ENCODE measurements around the gene C9.
A peak's percentile ranks its signal among the peaks of the same experiment; 100 is the strongest.
"Not testable (repeated sequence)": the region's sequence is repeated elsewhere in the genome, so short reads cannot be mapped to it uniquely, and the experiment has no call there.

The C9 gene

DNA sequence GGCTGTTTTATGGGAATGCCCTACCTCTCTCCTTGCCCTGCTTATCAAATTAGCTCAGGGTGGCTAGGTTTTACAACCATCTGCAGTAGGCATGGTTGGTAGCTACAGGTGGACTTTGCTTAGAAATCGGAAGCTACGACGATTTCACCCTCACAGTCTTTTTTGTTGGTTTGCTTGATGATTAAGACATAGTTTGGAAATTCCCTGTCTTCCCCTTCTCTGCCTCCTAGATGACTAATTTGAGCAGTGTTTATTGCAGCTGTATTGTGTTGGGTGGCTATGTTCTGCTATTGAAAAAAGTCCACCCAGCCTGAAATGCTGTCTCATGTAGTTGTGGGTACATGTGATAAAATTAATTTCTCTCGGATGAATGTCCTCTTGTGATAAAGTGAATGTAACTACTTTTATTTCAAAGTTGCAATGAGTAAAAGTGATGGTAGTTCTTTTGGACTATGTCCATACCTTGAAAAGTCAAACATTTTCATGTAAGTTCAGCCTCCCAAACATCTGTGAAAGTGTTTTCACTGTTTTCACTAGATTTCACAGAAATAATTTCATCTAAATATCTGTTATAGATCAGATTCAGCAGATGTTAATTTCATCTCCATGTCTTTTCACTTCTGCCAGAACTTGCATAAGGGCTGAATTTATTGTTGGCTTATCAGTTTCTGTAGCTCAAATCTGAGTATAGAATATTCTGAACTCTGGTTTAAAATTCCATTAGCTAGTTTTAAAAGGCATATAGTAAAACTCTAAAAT is 107.6 kb downstream of the C9 start:
- DNase-seq = no peak

DNA sequence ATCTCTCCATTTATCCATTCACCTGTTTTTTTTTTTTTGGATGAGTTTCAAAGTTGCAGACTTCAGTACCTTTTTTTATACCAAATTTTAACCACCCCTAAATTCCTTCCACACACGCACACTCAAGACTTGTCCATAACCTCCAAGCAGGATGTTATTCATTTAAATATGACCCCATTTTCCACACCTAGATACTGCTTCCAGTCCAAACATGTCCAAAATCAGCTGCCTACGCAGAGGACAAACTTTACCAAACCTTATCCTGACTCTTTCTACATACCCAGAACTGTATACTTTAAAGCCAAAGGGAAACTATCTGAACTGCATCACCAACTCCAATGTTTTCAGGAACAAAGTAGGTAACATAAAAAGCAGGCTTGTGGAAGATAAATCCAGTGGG is 108.9 kb downstream of the C9 start:
- DNase-seq = no peak

GRCh38 chr5:39254671-39255070 is 109.6 kb downstream of the C9 start:
- DNase-seq = no peak

- no peak for DNase-seq
These were observed 111.1 kb downstream of the C9 start for GRCh38 chr5:39253196-39253595.

DNA sequence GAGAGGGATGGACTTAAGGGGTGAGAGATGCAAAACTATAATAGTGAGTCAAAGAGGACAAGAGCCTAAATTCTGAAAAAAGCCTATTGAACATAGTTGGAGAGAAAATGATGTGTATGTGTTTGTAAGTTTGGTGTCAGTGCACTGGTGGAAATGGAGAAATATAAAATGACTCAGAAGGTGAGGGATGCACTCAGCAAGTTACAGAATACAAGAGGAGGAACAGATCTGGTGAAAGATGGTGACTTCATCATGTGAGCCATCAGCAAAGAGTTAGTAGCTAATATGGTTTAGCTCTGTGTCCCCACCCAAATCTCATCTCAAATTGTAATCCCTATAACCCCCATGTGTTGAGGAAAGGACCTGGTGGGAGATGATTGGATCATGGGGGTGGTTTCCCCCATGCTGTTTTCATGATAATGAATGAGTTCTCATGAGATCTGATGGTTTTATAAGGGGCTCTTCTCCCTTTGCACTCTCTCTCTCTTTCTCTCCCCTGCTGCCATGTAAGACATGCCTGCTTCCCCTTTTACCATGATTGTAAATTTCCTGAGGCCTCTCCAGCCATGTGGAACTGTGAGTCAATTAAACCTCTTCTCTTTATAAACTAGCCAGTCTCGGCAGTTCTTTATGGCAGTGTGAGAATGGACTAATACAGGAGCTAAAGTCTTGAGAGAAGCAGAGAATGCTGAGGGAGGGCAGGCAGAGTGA is 114.6 kb downstream of the C9 start:
- no peak for DNase-seq

DNA sequence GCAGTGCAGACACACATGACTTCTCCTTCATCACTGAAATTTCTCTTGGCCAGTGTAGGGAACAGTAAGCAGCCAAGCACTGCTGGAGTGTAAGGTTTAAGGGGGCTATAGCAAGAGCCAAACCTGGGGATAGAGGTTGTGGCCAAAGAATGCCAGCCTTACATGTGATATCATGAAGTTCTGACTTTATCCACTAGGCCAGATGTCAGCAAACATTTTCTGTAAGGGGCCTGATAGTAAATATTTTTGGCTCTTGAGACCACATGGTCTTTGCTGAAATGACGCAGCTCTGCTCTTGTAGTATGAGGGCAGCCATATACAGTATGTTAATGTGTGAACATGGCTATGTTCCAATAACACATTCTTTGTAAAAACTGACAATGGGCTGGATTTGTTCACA is 115.2 kb downstream of the C9 start:
- no peak for DNase-seq

- DNase-seq = no peak
These were observed 123.5 kb downstream of the C9 start for GRCh38 chr5:39240750-39241149.

GRCh38 chr5:39238366-39239105 is 125.8 kb downstream of the C9 start:
- peak in 1 of 2 experiments; percentile 14 for DNase-seq

- no peak for DNase-seq
These were observed 127.6 kb downstream of the C9 start for GRCh38 chr5:39236718-39237117.

DNA sequence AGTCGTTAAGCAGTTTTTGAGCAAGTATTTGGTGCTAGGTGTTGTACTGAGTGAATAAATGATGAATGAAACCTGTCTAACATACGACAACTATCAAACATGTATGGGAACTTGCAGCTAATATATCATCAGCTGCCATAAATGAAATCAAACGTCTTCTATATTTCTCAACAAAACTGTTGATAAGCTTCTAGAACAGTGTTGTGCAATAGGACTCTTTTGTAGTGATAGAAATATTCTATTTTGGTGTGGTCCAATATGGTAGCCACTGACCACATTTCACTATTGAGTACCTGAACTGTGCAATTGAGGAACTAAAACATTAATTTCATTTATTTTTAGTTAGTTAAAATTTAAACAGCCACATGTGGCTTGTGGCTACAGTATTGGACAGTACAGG is 128.6 kb downstream of the C9 start:
- DNase-seq = no peak

DNA sequence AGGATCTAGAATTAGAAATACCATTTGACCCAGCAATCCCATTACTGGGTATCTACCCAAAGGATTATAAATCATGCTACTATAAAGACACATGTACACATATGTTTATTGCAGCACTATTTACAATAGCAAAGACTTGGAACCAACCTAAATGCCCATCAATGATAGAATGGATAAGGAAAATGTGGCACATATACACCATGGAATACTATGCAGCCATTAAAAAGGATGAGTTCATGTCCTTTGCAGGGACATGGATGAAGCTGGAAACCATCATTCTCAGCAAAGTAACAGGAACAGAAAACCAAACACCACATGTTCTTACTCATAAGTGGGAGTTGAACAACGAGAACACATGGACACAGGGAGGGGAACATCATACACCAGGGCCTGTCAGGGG is 129.8 kb downstream of the C9 start:
- DNase-seq = not testable (repeated sequence)
